ENCODE results near the gene CPAMD8. TPM values are rescaled to one million over a fixed set of nuclear protein-coding genes. Genes with fewer than 3 reads are reported as not detected.

CPAMD8 gene
- total and polyA plus RNA-seq, 9 of the 15 experiments (the other 6 are each of a cell fraction or from before 2014, with no cell fraction given), result 0.20 to 2.1 (median 1.3) TPM

DNA sequence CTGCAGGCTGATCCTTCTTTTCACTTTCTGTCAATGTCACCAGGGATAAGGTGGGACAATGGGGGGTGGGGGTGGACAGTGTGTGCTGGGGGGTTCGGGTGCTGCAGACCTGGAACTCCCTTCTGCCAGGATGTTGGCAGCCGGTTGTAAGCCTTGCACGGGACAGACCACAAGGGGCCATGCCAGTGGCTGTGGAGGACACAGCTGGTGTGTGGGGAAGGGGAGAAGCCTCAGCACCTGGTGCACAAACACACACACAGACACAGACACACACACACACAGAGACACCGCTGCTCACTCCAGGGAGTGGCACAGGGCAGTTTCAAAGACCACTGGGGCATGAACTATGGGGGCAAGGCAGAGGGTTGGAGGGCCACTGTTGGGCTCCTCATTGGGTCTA, 134.2 kb downstream of the CPAMD8 start (continued):
- TF ChIP-seq, protein P1, sequence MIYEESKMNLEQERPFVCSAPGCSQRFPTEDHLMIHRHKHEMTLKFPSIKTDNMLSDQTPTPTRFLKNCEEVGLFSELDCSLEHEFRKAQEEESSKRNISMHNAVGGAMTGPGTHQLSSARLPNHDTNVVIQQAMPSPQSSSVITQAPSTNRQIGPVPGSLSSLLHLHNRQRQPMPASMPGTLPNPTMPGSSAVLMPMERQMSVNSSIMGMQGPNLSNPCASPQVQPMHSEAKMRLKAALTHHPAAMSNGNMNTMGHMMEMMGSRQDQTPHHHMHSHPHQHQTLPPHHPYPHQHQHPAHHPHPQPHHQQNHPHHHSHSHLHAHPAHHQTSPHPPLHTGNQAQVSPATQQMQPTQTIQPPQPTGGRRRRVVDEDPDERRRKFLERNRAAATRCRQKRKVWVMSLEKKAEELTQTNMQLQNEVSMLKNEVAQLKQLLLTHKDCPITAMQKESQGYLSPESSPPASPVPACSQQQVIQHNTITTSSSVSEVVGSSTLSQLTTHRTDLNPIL (CRISPR knock-in tag; IDR thresholded peaks at IDR 0.05), result no peak
- TF ChIP-seq POLR2A (conservative IDR thresholded peaks at IDR 0.05), result peak; percentile 15; the same call in 1 of the 2 replicates

DNA sequence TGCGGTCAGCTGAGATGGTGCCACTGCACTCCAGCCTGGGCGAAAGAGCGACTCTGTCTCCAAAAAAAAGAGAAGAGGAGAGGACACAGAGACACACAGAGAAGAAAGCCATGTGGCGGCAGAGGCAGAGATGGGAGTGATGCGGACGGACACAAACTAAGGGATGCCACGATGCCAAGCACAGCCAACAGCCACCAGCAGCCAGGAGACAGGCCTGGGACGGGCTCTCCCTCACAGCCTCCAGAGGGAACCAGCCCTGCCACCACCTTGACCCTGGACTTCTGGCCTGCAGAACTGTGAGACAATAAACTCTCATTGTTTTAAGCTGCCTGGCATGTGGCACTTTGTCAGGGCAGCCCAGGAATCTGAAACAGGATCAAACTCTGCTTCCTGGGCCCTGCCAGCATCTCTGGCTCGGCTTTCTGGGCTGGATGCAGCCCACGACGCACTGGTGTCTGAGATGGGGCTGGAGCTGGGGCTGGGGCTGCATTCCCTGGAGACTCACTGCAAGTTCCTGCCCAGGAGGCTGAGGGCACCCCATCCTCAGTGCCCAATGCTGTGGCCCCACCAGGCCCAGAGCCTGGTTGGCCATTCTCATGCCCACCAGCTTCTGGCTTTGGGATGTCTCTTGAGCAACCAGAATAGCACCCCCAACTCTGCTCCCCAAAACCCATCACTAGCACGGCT, 134.8 kb downstream of the CPAMD8 start:
- no peaks in the 10 kb centered on the region for H3K27me3 ChIP-seq (ENCODE audit: control insufficient read depth in 2 of 2, insufficient read depth in 2 of 2, low read length in 2 of 2)
- H3K9me3 ChIP-seq (replicated peaks; ENCODE audit: control insufficient read depth, insufficient read depth, low read depth, low read length), result no peaks in the 10 kb centered on the region
- peaks cover 48 to 93% of the 10 kb centered on the region in 2 experiments for H3K4me1 ChIP-seq (replicated peaks in 1 of 2; ENCODE audit: control insufficient read depth in 2 of 2, insufficient read depth in 2 of 2, low read length in 2 of 2)
- 0 out of 2 replicates have a peak overlapping the region, but pooled peaks have one; percentile 1 for H3K4me2 ChIP-seq (ENCODE audit: insufficient read depth, low read length)
- CTCF ChIA-PET (ENCODE audit: low intra/inter-chr PET ratio), result no interaction called here
- peaks cover 26% of the 10 kb centered on the region; the same call in 2 of the 3 replicates for H3K36me3 ChIP-seq (ENCODE audit: control insufficient read depth, insufficient read depth, low read length)
- WGBS (ENCODE audit: insufficient coverage, low coverage, missing lambda C conversion rate), result 86% methylated on average over 11 of the region's 12 CpGs
- H3K79me2 ChIP-seq (ENCODE audit: control insufficient read depth, insufficient read depth, low read length), result peaks cover 47% of the 10 kb centered on the region
- BruUV-seq (replicated peaks), result no TSS peak
- FAIRE-seq (no peak), DNase-seq (ENCODE audit: extremely low read depth in 1 of 4, low spot score in 3 of 4) (no peak), ATAC-seq (no peak)
- no peaks in the 10 kb centered on the region for H3K9me1 ChIP-seq (ENCODE audit: control insufficient read depth, insufficient read depth, low read length)
- no peaks in the 10 kb centered on the region for H4K20me1 ChIP-seq (replicated peaks; ENCODE audit: control insufficient read depth, insufficient read depth, low read length)
- peak overlapping the region; percentile 100; the same call in 2 of the 3 replicates for H3K27ac ChIP-seq (ENCODE audit: extremely low read depth, low read depth, low read length)
- no peak overlapping the region for H3K4me3 ChIP-seq
- in situ Hi-C loops (cut with MboI) (no loop called here), intact Hi-C loops (cut with micrococcal nuclease) (no loop called here)
- H3K9ac ChIP-seq (ENCODE audit: insufficient read depth in 1 of 2, low read depth in 2 of 2, low read length in 2 of 2), result peak overlapping the region in 1 of 2 experiments; percentile 88; a peak in 2 of 4 replicates
- no peak overlapping the region for H2AFZ ChIP-seq (ENCODE audit: low read depth, low read length)
- POLR2A ChIA-PET, result interaction anchor here (0.9 kb wide), 1 partner anchor 66 kb away, joined by 3 read pairs; no protein-coding TSS in a partner anchor
- no peak for TF ChIP-seq ZNF77 (CRISPR knock-in tag; IDR thresholded peaks at IDR 0.05)
- TF ChIP-seq POLR2A (conservative IDR thresholded peaks at IDR 0.05), result peak; percentile 43; the same call in 1 of the 2 replicates
- no peak for TF ChIP-seq HNRNPH1 (optimal IDR thresholded peaks at IDR 0.05; ENCODE audit: low read depth, low read length)
- TF ChIP-seq, protein P2, sequence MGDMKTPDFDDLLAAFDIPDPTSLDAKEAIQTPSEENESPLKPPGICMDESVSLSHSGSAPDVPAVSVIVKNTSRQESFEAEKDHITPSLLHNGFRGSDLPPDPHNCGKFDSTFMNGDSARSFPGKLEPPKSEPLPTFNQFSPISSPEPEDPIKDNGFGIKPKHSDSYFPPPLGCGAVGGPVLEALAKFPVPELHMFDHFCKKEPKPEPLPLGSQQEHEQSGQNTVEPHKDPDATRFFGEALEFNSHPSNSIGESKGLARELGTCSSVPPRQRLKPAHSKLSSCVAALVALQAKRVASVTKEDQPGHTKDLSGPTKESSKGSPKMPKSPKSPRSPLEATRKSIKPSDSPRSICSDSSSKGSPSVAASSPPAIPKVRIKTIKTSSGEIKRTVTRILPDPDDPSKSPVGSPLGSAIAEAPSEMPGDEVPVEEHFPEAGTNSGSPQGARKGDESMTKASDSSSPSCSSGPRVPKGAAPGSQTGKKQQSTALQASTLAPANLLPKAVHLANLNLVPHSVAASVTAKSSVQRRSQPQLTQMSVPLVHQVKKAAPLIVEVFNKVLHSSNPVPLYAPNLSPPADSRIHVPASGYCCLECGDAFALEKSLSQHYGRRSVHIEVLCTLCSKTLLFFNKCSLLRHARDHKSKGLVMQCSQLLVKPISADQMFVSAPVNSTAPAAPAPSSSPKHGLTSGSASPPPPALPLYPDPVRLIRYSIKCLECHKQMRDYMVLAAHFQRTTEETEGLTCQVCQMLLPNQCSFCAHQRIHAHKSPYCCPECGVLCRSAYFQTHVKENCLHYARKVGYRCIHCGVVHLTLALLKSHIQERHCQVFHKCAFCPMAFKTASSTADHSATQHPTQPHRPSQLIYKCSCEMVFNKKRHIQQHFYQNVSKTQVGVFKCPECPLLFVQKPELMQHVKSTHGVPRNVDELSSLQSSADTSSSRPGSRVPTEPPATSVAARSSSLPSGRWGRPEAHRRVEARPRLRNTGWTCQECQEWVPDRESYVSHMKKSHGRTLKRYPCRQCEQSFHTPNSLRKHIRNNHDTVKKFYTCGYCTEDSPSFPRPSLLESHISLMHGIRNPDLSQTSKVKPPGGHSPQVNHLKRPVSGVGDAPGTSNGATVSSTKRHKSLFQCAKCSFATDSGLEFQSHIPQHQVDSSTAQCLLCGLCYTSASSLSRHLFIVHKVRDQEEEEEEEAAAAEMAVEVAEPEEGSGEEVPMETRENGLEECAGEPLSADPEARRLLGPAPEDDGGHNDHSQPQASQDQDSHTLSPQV (IDR thresholded peaks at IDR 0.05), result peak; percentile 26; the same call in 1 of the 2 replicates
- peak; percentile 74 for TF ChIP-seq RBFOX2 (IDR thresholded peaks at IDR 0.05; ENCODE audit: low read depth, low read length)
- TF ChIP-seq, protein P3, sequence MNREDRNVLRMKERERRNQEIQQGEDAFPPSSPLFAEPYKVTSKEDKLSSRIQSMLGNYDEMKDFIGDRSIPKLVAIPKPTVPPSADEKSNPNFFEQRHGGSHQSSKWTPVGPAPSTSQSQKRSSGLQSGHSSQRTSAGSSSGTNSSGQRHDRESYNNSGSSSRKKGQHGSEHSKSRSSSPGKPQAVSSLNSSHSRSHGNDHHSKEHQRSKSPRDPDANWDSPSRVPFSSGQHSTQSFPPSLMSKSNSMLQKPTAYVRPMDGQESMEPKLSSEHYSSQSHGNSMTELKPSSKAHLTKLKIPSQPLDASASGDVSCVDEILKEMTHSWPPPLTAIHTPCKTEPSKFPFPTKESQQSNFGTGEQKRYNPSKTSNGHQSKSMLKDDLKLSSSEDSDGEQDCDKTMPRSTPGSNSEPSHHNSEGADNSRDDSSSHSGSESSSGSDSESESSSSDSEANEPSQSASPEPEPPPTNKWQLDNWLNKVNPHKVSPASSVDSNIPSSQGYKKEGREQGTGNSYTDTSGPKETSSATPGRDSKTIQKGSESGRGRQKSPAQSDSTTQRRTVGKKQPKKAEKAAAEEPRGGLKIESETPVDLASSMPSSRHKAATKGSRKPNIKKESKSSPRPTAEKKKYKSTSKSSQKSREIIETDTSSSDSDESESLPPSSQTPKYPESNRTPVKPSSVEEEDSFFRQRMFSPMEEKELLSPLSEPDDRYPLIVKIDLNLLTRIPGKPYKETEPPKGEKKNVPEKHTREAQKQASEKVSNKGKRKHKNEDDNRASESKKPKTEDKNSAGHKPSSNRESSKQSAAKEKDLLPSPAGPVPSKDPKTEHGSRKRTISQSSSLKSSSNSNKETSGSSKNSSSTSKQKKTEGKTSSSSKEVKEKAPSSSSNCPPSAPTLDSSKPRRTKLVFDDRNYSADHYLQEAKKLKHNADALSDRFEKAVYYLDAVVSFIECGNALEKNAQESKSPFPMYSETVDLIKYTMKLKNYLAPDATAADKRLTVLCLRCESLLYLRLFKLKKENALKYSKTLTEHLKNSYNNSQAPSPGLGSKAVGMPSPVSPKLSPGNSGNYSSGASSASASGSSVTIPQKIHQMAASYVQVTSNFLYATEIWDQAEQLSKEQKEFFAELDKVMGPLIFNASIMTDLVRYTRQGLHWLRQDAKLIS (CRISPR knock-in tag; IDR thresholded peaks at IDR 0.05), result 0 out of 2 replicates have a peak, but pooled peaks have one; percentile 25
- TF ChIP-seq L3MBTL2 (IDR thresholded peaks at IDR 0.05), result no peak
- peak; percentile 38 for TF ChIP-seq KDM5B (IDR thresholded peaks at IDR 0.05; ENCODE audit: insufficient replicate concordance, low read depth, low read length)
